Activated CD8-positive, alpha-beta T cell treated with anti-CD3 and anti-CD28 coated beads for 36 hours (primary cell): ENCODE data around the gene TMC3. TPM values are rescaled to one million over a fixed set of nuclear protein-coding genes. Genes with fewer than 3 reads are reported as not detected.

Experiments used
- ATAC-seq: fragments of 200-7000 bp; cut with Tn5 transposase; one replicate; pipeline ENCODE4 v1.10.0; 2021; ENCODE audit warnings: mild to moderate bottlenecking, moderate library complexity
- CTCF ChIA-PET: fragments of 350-600 bp; sonication (Branson Sonifier 250); formaldehyde crosslinking; loops from one replicate; lab custom pipeline; 2021; ENCODE audit warnings: antibody characterized with exemption; lab: Charles Lee
- POLR2A ChIA-PET: fragments of 350-600 bp; sonication (Branson Sonifier 250); formaldehyde crosslinking; loops from one replicate; lab custom pipeline; 2021; ENCODE audit warnings: antibody characterized with exemption; lab: Charles Lee
- DNase-seq: peaks from one replicate; pipeline ENCODE4 v3.0.0-alpha.2; 2020
- H3K27ac Mint-ChIP-seq: one replicate; pipeline ENCODE4 v1.8.0; 2021; ENCODE audit warnings: mild to moderate bottlenecking, mixed read lengths
- H3K27me3 Mint-ChIP-seq: one replicate; pipeline ENCODE4 v1.8.0; 2021; ENCODE audit warnings: mixed read lengths
- H3K36me3 Mint-ChIP-seq: one replicate; pipeline ENCODE4 v1.8.0; 2021; ENCODE audit warnings: low read depth, mixed read lengths
- H3K4me1 Mint-ChIP-seq: one replicate; pipeline ENCODE4 v1.8.0; 2021; ENCODE audit warnings: low read depth, mixed read lengths
- H3K4me3 Mint-ChIP-seq: one replicate; pipeline ENCODE4 v1.8.0; 2021; ENCODE audit warnings: mild to moderate bottlenecking, moderate library complexity, mixed read lengths
- H3K9me3 Mint-ChIP-seq: one replicate; pipeline ENCODE4 v1.8.0; 2021; ENCODE audit warnings: mixed read lengths
- intact Hi-C: fragments of 100-400 bp; cut with micrococcal nuclease; formaldehyde crosslinking; loops from one replicate; pipeline ENCODE4 v1.10.0; 2022
- total RNA-seq, 2 experiments: library from RNA; stranded (reverse); gene quantifications; one replicate each; pipeline ENCODE4 v1.2.3, GENCODE V29; 2021
- TF ChIP-seq, protein P1 (sequence below): fragments of 200-600 bp; IDR thresholded peaks from one replicate; pipeline ENCODE4 v1.8.0; 2022; ENCODE audit warnings: antibody characterized with exemption, mild to moderate bottlenecking

The TMC3 gene
- total RNA-seq, 2 experiments from 2014 or later = not detected

DNA sequence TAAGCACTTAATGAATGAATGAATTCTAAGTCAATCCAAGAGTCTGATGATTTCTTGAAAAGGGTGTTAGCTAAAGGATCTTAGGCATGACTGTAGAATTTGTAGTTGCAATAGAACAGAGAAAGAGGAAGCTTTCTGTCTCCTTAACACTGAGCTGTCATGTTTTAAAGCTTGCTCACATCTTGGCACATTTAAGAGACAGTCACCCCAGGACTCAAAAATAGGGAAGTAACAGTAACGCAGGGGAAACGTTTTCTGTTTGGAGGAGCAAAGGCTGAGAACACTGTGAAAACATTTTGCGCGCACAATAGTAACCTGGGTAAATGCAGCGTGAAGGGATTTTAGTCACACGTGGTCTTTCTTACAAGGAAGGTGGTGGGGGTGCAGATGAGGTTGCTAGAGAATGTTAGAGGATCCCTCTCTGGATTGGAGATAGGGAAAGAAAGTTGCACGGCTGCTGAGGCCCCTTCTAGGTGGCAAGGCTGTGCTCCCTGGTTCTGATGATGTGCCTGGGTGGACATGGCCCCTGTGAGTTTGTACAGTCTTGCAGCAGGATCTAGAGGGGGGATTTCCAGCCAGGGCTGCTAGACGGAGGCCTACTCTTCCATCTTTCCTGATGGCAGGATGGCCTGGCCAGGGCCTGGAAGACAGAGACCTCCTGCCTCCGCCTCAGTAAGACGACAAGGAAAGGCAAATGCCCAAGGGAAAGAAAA is 62.1 kb downstream of the TMC3 start:
- POLR2A ChIA-PET = interaction anchor here (0.9 to 4.6 kb wide), 4 partner anchors 10 to 15 kb away, joined by 4 to 29 read pairs (median 10); partner anchors contain the start of gene STARD5
- H3K4me1 Mint-ChIP-seq = peaks cover 79% of the 10 kb centered on the region

DNA sequence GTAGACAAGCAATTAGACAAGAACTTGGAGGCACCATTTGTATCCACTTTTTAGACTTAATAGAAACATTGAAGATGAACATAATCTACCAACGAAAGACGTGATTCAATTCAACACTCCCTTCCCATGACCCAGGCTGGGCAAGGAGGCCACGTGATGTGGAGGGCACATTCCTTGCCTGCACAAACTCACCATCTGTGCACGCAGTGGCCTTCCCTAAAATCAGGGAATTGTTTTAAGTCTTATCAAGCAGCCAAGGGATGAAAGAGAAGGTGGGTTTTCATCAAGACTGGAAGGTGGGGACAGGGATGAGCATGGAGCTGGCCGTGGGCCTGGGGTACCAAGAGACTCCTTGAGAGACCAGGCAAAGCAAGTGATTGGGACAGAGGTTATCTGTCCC is 63.5 kb downstream of the TMC3 start:
- TF ChIP-seq, protein P1, sequence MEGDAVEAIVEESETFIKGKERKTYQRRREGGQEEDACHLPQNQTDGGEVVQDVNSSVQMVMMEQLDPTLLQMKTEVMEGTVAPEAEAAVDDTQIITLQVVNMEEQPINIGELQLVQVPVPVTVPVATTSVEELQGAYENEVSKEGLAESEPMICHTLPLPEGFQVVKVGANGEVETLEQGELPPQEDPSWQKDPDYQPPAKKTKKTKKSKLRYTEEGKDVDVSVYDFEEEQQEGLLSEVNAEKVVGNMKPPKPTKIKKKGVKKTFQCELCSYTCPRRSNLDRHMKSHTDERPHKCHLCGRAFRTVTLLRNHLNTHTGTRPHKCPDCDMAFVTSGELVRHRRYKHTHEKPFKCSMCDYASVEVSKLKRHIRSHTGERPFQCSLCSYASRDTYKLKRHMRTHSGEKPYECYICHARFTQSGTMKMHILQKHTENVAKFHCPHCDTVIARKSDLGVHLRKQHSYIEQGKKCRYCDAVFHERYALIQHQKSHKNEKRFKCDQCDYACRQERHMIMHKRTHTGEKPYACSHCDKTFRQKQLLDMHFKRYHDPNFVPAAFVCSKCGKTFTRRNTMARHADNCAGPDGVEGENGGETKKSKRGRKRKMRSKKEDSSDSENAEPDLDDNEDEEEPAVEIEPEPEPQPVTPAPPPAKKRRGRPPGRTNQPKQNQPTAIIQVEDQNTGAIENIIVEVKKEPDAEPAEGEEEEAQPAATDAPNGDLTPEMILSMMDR = no peak
- Mint-ChIP-seq H3K27ac (peak overlapping the region; percentile 69), H3K4me3 (no peak overlapping the region), H3K9me3 (no peaks in the 10 kb centered on the region), H3K27me3 (no peaks in the 10 kb centered on the region), H3K36me3 (peaks cover 89% of the 10 kb centered on the region), H3K4me1 (peaks cover 79% of the 10 kb centered on the region)
- no peak for ATAC-seq
- no peak for DNase-seq
- CTCF ChIA-PET = interaction anchor here (1.8 to 3.2 kb wide), 2 partner anchors 9 to 35 kb away, joined by 4 to 24 read pairs; no protein-coding TSS in a partner anchor
- POLR2A ChIA-PET = interaction anchor here (1.0 to 4.6 kb wide), 3 partner anchors 9 to 30 kb away, joined by 3 to 29 read pairs (median 4); partner anchors contain the start of gene STARD5
- intact Hi-C loops = loop anchor here (10.0 kb wide), 1 partner anchor 1346 kb away; no protein-coding TSS in a partner anchor

More for the DNA sequence above, 62.1 kb downstream of the TMC3 start:
- CTCF ChIA-PET = interaction anchor here (0.9 to 1.1 kb wide), 3 partner anchors 15 to 37 kb away, joined by 3 to 4 read pairs (median 3); no protein-coding TSS in a partner anchor
- no peak overlapping the region for H3K4me3 Mint-ChIP-seq
- no peaks in the 10 kb centered on the region for H3K9me3 Mint-ChIP-seq
- peaks cover 87% of the 10 kb centered on the region for H3K36me3 Mint-ChIP-seq
- DNase-seq (no peak), ATAC-seq (no peak)
- TF ChIP-seq, protein P1 = no peak
- intact Hi-C loops = loop anchor here (10.0 kb wide), 1 partner anchor 1347 kb away; no protein-coding TSS in a partner anchor
- peak overlapping the region; percentile 69 for H3K27ac Mint-ChIP-seq
- H3K27me3 Mint-ChIP-seq = no peaks in the 10 kb centered on the region

DNA sequence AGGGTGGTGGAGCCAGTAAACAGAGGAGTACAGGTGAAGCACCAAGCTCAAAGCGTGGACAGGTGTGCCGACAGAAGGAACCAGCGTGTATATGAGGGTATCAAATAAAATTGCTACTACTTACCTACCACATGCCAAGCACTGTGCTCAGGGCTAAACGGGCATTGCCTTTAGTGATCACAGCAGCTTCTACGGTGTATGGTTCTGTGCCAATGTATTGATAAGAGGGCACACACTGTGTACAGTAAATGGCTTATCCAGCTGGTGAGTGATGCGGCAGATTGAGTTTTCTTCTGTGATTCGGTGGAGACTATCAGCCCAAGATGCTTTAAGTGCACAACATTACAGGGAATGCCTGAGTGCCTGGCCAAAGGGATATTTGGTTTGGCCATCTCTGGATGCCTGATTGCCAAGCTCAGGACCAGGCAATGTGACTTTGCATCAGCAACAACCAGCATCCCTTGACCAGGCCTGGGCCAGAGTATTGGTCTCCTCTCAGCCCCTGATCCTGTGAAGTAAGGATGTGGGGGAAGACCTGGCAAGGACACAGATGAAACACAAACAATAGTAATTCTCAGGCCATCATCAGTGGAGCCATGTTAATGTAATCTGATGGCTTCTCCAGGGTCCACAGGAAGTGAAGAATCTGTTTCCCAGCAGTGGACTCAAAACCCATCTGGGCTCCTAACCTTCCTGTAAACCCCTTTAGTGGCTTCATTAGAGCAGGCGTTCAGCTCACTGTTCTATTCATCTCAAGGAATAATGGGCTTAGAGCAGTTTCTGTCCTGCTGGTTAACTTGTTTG is 64.2 kb downstream of the TMC3 start:
- Mint-ChIP-seq H3K9me3 (no peaks in the 10 kb centered on the region), H3K36me3 (peaks cover 89% of the 10 kb centered on the region), H3K27ac (peak overlapping the region; percentile 61), H3K27me3 (no peaks in the 10 kb centered on the region), H3K4me3 (no peak overlapping the region), H3K4me1 (peaks cover 78% of the 10 kb centered on the region)
- TF ChIP-seq, protein P1 = no peak
- POLR2A ChIA-PET = interaction anchor here (0.9 to 4.6 kb wide), 6 partner anchors 10 to 33 kb away, joined by 3 to 29 read pairs (median 4); partner anchors contain the start of gene STARD5
- CTCF ChIA-PET = interaction anchor here (1.4 to 3.9 kb wide), 4 partner anchors 8 to 44 kb away, joined by 3 to 24 read pairs (median 8); no protein-coding TSS in a partner anchor
- no peak for DNase-seq
- ATAC-seq = no peak
- intact Hi-C loops = loop anchor here (10.0 kb wide), 1 partner anchor 1345 kb away; no protein-coding TSS in a partner anchor

DNA sequence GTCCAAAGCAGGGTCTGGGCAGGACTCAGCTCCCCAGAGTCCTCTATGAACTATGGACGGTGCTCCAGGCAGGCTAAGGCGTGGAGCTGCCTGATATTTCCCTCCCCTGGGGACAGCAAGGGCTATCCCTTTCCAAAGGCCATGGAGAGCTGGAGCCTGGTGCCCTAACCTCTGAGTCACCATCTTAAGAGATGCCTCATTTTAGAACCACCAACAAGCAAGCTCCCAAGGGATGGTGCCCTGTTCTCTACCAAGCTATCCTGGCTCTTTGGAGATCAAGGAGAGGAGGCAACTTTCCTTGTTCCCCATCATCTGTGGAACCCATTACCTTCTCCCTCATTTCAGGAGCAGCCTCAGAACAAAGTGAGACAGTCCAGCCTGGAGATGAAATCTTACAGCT is 65.8 kb downstream of the TMC3 start:
- H3K27me3 Mint-ChIP-seq = no peaks in the 10 kb centered on the region
- peak overlapping the region; percentile 21 for H3K27ac Mint-ChIP-seq
- H3K9me3 Mint-ChIP-seq = no peaks in the 10 kb centered on the region
- ATAC-seq (no peak), DNase-seq (no peak)
- POLR2A ChIA-PET = interaction anchor here (1.4 to 4.6 kb wide), 4 partner anchors 9 to 18 kb away, joined by 5 to 29 read pairs (median 10); partner anchors contain the start of gene STARD5
- TF ChIP-seq, protein P1 = no peak
- no peak overlapping the region for H3K4me3 Mint-ChIP-seq
- CTCF ChIA-PET = interaction anchor here (0.7 to 3.9 kb wide), 10 partner anchors 10 to 42 kb away, joined by 3 to 24 read pairs (median 6); partner anchors contain the start of gene STARD5
- peaks cover 83% of the 10 kb centered on the region for H3K4me1 Mint-ChIP-seq
- intact Hi-C loops = no loop called here
- H3K36me3 Mint-ChIP-seq = peaks cover 98% of the 10 kb centered on the region
